HepG2 (cell line): ENCODE results near the gene HDAC4. TPM values are rescaled to one million over a fixed set of nuclear protein-coding genes. Genes with fewer than 3 reads are reported as not detected.

ENCODE experiments used
- ATAC-seq: fragments of 200-7000 bp; cut with Tn5 transposase; 3 replicates; pipeline ENCODE4 v1.9.1; 2020; ENCODE audit warnings: mild to moderate bottlenecking, moderate library complexity
- BruUV-seq: library from RNA; stranded (reverse); fragments of 400-500 nt; replicated peaks from 2 replicates; lab custom pipeline; 2021; lab: Mats Ljungman, UMichigan
- CTCF ChIA-PET: fragments of 300-600 bp; formaldehyde crosslinking; extraction: SDS; loops from one replicate; lab custom pipeline; 2021; ENCODE audit warnings: low total read pairs, inconsistent platforms, low intra/inter-chr PET ratio; lab: Yijun Ruan, JAX
- POLR2A ChIA-PET: fragments of 350-600 bp; sonication (Branson Sonifier 250); formaldehyde crosslinking; loops from one replicate; lab custom pipeline; 2020; ENCODE audit warnings: antibody characterized with exemption, inconsistent platforms; lab: Yijun Ruan, JAX
- DNase-seq: peaks from one replicate; pipeline ENCODE4 v3.0.0-alpha.2; 2015; ENCODE audit warnings: low spot score
- FAIRE-seq: peaks from 3 replicates; lab custom pipeline; 2011; peaks lifted over from hg19 to GRCh38; lab: Jason Lieb, UNC
- H2AFZ ChIP-seq: one replicate; pipeline ENCODE4 v1.6.1; 2011; ENCODE audit warnings: low read length, inconsistent platforms
- H3K27ac ChIP-seq: fragments of 300-600 bp; 3 replicates; pipeline ENCODE4 v1.8.0; 2011; ENCODE audit warnings: mixed run types, mild to moderate bottlenecking, mixed read lengths, low read length, inconsistent platforms; ENCODE audit not compliant: insufficient read depth; ENCODE audit errors: extremely low read length
- H3K27me3 ChIP-seq, 2 experiments: fragments of 200-600 bp in 1 of 2; 2 replicates in 1 of 2; 3 replicates in 1 of 2; pipeline versions ENCODE4 v1.6.0 to v1.8.0; 2011; ENCODE audit warnings: low read length in 2 of 2, mild to moderate bottlenecking in 2 of 2, moderate library complexity in 2 of 2, inconsistent platforms in 1 of 2; ENCODE audit not compliant: insufficient read depth in 2 of 2, control insufficient read depth in 1 of 2
- H3K36me3 ChIP-seq, 2 experiments: fragments of 200-600 bp in 1 of 2; replicated peaks in 1 of 2; 2 replicates in 1 of 2; 3 replicates in 1 of 2; pipeline versions ENCODE4 v1.5.1 to v1.8.0; 2011; ENCODE audit warnings: low read length in 2 of 2, inconsistent platforms in 1 of 2; ENCODE audit not compliant: insufficient read depth in 2 of 2, control insufficient read depth in 1 of 2
- H3K4me1 ChIP-seq: 2 replicates; pipeline ENCODE4 v1.5.1; 2012; ENCODE audit warnings: low read length, inconsistent platforms; ENCODE audit not compliant: insufficient read depth
- H3K4me2 ChIP-seq: 2 replicates; pipeline ENCODE4 v1.6.0; 2011; ENCODE audit warnings: low read depth, low read length, inconsistent platforms
- H3K4me3 ChIP-seq, 3 experiments: fragments of 200-600 bp in 1 of 3; sonication (generic), shearing (Covaris generic) in 1 of 3; replicated peaks in 1 of 3; 2 replicates each; pipeline ENCODE4 v1.5.1; 2011 to 2016; ENCODE audit warnings: low read length in 3 of 3, inconsistent platforms in 2 of 3, low read depth in 2 of 3, mild to moderate bottlenecking in 2 of 3, control low read depth in 1 of 3, mixed read lengths in 1 of 3; ENCODE audit not compliant: insufficient read depth in 1 of 3
- H3K79me2 ChIP-seq: one replicate; pipeline ENCODE4 v1.6.1; 2011; ENCODE audit warnings: low read length, inconsistent platforms; ENCODE audit not compliant: insufficient read depth
- H3K9ac ChIP-seq: 2 replicates; pipeline ENCODE4 v1.6.0; 2011; ENCODE audit warnings: mild to moderate bottlenecking, low read depth, low read length, inconsistent platforms; ENCODE audit not compliant: insufficient read depth
- H3K9me3 ChIP-seq: 2 replicates; pipeline ENCODE4 v1.5.1; 2012; ENCODE audit warnings: mild to moderate bottlenecking, low read length
- H4K20me1 ChIP-seq: 2 replicates; pipeline ENCODE4 v1.6.0; 2011; ENCODE audit warnings: inconsistent platforms, mild to moderate bottlenecking, low read length, moderate library complexity; ENCODE audit not compliant: insufficient read depth
- ATF1 ChIP-seq: IDR thresholded peaks from 2 replicates; pipeline ENCODE4 v1.6.1; 2016; ENCODE audit warnings: mild to moderate bottlenecking, control low read depth
- ESRRA ChIP-seq: sonication (generic); formaldehyde crosslinking; IDR thresholded peaks from 2 replicates; pipeline ENCODE4 v1.5.1; 2020; ENCODE audit warnings: mild to moderate bottlenecking, low read depth, missing genetic modification reagents
- HNF4G ChIP-seq, 2 experiments: sonication (generic) in 1 of 2; formaldehyde crosslinking in 1 of 2; IDR thresholded peaks; 2 replicates each; pipeline versions ENCODE4 v1.4.0 to v1.6.1; 2011 to 2020; ENCODE audit warnings: borderline replicate concordance in 2 of 2, low read depth in 2 of 2, mild to moderate bottlenecking in 2 of 2, low read length in 1 of 2, missing genetic modification reagents in 1 of 2, moderate library complexity in 1 of 2
- LCORL ChIP-seq, 2 experiments: fragments of 450-650 bp in 1 of 2; sonication (generic) in 1 of 2; formaldehyde crosslinking in 1 of 2; IDR thresholded peaks; 2 replicates each; pipeline versions ENCODE4 v1.5.0 to v1.6.1; 2017 to 2020; ENCODE audit warnings: antibody characterized with exemption in 1 of 2, missing genetic modification reagents in 1 of 2
- RNF2 ChIP-seq: fragments of 450-650 bp; conservative IDR thresholded peaks from 2 replicates; pipeline ENCODE4 v1.6.1; 2016; ENCODE audit warnings: low read depth
- SP1 ChIP-seq, 2 experiments: fragments of 450-650 bp in 1 of 2; sonication (generic) in 1 of 2; formaldehyde crosslinking in 1 of 2; IDR thresholded peaks; 2 replicates each; pipeline versions ENCODE4 v1.4.0 to v1.6.1; 2016 to 2020; ENCODE audit warnings: missing genetic modification reagents in 1 of 2
- TARDBP ChIP-seq: sonication (generic); formaldehyde crosslinking; IDR thresholded peaks from 2 replicates; pipeline ENCODE4 v1.8.0; 2022; ENCODE audit warnings: mild to moderate bottlenecking, missing genetic modification reagents
- TEAD2 ChIP-seq: sonication (generic); formaldehyde crosslinking; IDR thresholded peaks from 2 replicates; pipeline ENCODE4 v1.9.0; 2021; ENCODE audit warnings: missing genetic modification reagents
- TFAP4 ChIP-seq: sonication (generic); IDR thresholded peaks from 2 replicates; pipeline ENCODE4 v1.6.1; 2016; ENCODE audit warnings: low read depth, borderline replicate concordance
- TFDP2 ChIP-seq: sonication (generic); formaldehyde crosslinking; IDR thresholded peaks from 2 replicates; pipeline ENCODE4 v1.4.0; 2020; ENCODE audit warnings: missing genetic modification reagents
- ZBTB39 ChIP-seq: sonication (generic); formaldehyde crosslinking; IDR thresholded peaks from 2 replicates; pipeline ENCODE4 v1.5.0; 2020; ENCODE audit warnings: missing genetic modification reagents
- ZHX1 ChIP-seq: sonication (generic); formaldehyde crosslinking; IDR thresholded peaks from 2 replicates; pipeline ENCODE4 v1.8.1; 2022; ENCODE audit warnings: low read depth, mild to moderate bottlenecking, missing genetic modification reagents
- ZNF121 ChIP-seq: sonication (generic); formaldehyde crosslinking; IDR thresholded peaks from 2 replicates; pipeline ENCODE4 v1.5.0; 2020; ENCODE audit warnings: mild to moderate bottlenecking, missing genetic modification reagents
- ZNF292 ChIP-seq: sonication (generic); formaldehyde crosslinking; IDR thresholded peaks from 2 replicates; pipeline ENCODE4 v1.8.1; 2022; ENCODE audit warnings: mild to moderate bottlenecking, low read depth, missing genetic modification reagents, borderline replicate concordance
- ZNF678 ChIP-seq: sonication (generic); formaldehyde crosslinking; IDR thresholded peaks from 2 replicates; pipeline ENCODE4 v1.4.0; 2020; ENCODE audit warnings: mild to moderate bottlenecking, missing genetic modification reagents
- WGBS: methylation state at CpG from one replicate; pipeline ENCODE4 v1.1.6; 2017; ENCODE audit warnings: low lambda C conversion rate; 5-methylcytosine and 5-hydroxymethylcytosine counted together
- in situ Hi-C: cut with HindIII; loops from 2 replicates; pipeline ENCODE4 v1.10.0; 2017; ENCODE audit warnings: low pct_unique_long_range_greater_than_20kb; ENCODE audit not compliant: extremely low pct_ligation_motif_present
- intact Hi-C: fragments of 100-400 bp; cut with micrococcal nuclease; formaldehyde crosslinking; loops from one replicate; pipeline ENCODE4 v1.10.0; 2022; ENCODE audit not compliant: unreplicated experiment
- polyA plus RNA-seq, 8 experiments: library from polyadenylated mRNA; depleted of rRNA in 3 of 8; stranded (reverse) in 7 of 8; unstranded in 1 of 8; fragments of >200 nt; fragmentation: Illumina TruSeq in 4 of 8; extraction: Trizol in 4 of 8; gene quantifications; 2 replicates each; pipeline versions ENCODE4 v1.2.1 to v1.2.3, GENCODE V29; 2011 to 2016; ENCODE audit warnings: low read depth in 4 of 8, missing spikeins in 1 of 8, mixed read lengths in 1 of 8; ENCODE audit not compliant: insufficient read depth in 1 of 8
- total RNA-seq, 5 experiments: library from RNA; depleted of rRNA; stranded (reverse); fragments of >200 nt; fragmentation: Illumina TruSeq; extraction: Trizol; gene quantifications; 2 replicates each; pipeline ENCODE4 v1.2.3, GENCODE V29; 2016; ENCODE audit warnings: low read depth in 1 of 5
- TF ChIP-seq, protein P1 (sequence below): sonication (generic); formaldehyde crosslinking; IDR thresholded peaks from 2 replicates; pipeline ENCODE4 v1.8.0; 2022; ENCODE audit warnings: mild to moderate bottlenecking, missing genetic modification reagents; ENCODE audit not compliant: insufficient replicate concordance

HDAC4 gene
- total and polyA plus RNA-seq, 2 of the 13 experiments (the other 11 are each of a cell fraction or from before 2014, with no cell fraction given), result 10.1 to 11.5 TPM

- FAIRE-seq (no peak), DNase-seq (no peak), ATAC-seq (no peak)
- Histone ChIP-seq H2AFZ (no peak overlapping the region), H3K4me2 (no peak overlapping the region), H3K27me3 (no peaks in the 10 kb centered on the region), H3K9ac (no peak overlapping the region), H3K4me1 (peaks cover 11% of the 10 kb centered on the region), H3K36me3 (peaks cover 0 to 4% of the 10 kb centered on the region in 2 experiments; a peak in 2 of 5 replicates), H4K20me1 (peaks cover 38% of the 10 kb centered on the region; the same call in 1 of the 2 replicates), H3K27ac (no peak overlapping the region), H3K9me3 (no peaks in the 10 kb centered on the region), H3K4me3 (no peak overlapping the region), H3K79me2 (peaks cover 39% of the 10 kb centered on the region)
- intact Hi-C loops (no loop called here), in situ Hi-C loops (no loop called here)
- POLR2A ChIA-PET, result no interaction called here
- 80% methylated on average over 4 of the region's 6 CpGs for WGBS
- no TSS peak for BruUV-seq
- CTCF ChIA-PET, result no interaction called here
- TF ChIP-seq ZNF678 (CRISPR knock-in tag) (no peak), TEAD2 (CRISPR knock-in tag) (no peak), TFDP2 (no peak), ZNF292 (no peak), ESRRA (CRISPR knock-in tag) (no peak), ZNF121 (CRISPR knock-in tag) (no peak), ZBTB39 (CRISPR knock-in tag) (no peak), TFAP4 (no peak), RNF2 (no peak), ZHX1 (CRISPR knock-in tag) (no peak), LCORL (IDR thresholded peaks at IDR 0.05) (no peak), LCORL (CRISPR knock-in tag; IDR thresholded peaks at IDR 0.05) (no peak), TARDBP (no peak), ATF1 (CRISPR knock-in tag) (no peak), HNF4G (IDR thresholded peaks at IDR 0.05; ENCODE audit: borderline replicate concordance, low read depth, low read length) (no peak), HNF4G (CRISPR knock-in tag; IDR thresholded peaks at IDR 0.05; ENCODE audit: borderline replicate concordance, low read depth) (no peak), SP1 (IDR thresholded peaks at IDR 0.05) (no peak), SP1 (CRISPR knock-in tag; IDR thresholded peaks at IDR 0.05) (no peak)
- TF ChIP-seq, protein P1, sequence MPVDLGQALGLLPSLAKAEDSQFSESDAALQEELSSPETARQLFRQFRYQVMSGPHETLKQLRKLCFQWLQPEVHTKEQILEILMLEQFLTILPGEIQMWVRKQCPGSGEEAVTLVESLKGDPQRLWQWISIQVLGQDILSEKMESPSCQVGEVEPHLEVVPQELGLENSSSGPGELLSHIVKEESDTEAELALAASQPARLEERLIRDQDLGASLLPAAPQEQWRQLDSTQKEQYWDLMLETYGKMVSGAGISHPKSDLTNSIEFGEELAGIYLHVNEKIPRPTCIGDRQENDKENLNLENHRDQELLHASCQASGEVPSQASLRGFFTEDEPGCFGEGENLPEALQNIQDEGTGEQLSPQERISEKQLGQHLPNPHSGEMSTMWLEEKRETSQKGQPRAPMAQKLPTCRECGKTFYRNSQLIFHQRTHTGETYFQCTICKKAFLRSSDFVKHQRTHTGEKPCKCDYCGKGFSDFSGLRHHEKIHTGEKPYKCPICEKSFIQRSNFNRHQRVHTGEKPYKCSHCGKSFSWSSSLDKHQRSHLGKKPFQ (CRISPR knock-in tag), result no peak
Measured at GRCh38 chr2:239339241-239339640, 61.6 kb downstream of the HDAC4 start.
